Measurements from ENCODE around the gene CTF1.
A peak's percentile ranks its signal among the peaks of the same experiment; 100 is the strongest.

Gene CTF1

DNA sequence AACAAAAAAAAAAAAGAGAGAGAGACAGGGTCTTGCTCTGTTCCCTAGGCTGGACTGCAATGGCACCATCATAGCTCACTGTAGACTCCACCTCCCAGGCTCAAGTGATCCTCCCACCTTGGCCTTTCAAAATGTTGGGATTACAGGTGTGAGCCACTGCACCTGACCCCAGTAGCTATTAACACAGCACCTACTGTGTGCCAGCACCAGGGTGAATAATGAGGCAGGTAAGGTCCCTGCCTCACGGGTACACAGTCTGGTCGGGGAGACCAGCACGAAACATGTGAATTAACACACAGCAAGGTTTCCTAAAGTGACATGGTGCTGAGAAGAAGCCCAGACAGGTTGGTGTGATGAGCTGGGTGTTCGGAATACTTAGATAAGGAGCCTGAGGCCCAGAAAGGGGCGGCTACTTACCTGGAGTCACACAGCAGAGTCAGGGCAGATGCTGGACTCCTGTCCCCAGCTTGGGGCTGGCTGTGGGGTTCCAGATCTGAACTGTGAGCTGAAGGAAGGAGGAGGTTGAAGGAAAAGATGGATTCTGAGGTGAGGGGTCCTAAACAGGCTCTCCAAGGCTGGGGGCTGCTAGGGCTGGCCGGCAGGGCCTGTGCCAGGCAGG, 16.5 kb downstream of the CTF1 start:
- DNase-seq = no peak

DNA sequence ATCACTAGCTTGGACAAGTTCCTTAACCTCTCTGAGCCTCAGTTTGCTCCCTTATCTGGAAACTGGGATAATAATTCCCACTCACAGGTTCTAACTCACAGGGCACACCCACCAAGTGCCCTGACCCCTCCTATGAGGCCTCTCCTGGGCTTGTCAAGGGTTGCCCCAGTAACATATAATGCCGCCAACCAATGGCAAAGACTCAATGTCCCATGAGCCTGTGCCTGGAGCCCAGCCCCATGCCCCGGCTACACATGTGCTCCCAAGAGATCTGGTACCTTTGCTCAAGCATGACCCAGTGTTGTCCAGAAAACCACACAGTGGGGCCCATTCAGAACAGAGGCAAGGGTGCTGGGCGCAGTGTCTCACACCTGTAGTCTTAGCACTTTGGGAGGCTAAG, 18.4 kb downstream of the CTF1 start:
- no peak for DNase-seq

DNA sequence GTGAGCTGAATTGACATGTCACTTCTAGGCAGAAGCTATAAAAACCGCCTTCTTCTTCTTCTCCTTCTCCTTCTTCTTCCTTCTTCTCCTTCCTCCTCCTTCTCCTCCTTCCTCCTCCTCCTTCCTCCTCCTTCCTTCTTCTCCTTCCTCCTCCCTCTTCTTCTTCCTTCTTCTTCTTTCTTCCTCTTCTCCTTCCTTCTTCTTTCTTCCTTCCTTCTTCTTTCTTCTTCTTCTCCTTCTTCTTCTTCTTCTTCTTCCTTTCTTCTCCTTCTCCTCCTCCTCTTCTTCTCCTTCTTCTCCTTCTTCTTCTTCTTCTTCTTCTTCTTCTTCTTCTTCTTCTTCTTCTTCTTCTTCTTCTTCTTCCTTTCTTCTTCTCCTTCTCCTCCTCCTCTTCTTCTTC, 22.2 kb downstream of the CTF1 start:
- no peak for DNase-seq

DNA sequence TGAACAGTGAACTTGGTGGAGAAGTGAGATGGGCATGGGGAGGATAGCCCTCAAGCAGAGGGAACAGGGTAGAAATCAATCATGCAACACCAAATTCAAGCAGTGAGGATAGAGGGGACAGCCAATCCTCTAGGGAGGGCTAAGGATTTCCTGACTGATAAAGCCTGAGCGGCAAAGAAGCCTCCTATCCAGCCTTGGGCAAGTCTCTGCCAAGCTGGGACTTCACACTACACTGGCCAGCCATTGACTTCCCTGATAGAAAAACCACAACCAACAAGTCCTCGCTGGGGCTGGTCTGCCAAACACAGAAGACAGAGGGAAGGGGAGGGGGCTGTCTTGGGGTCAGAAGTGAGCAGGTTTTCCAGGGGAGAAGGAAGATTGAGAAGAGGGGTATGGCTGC, 24.5 kb downstream of the CTF1 start:
- DNase-seq = no peak

DNA sequence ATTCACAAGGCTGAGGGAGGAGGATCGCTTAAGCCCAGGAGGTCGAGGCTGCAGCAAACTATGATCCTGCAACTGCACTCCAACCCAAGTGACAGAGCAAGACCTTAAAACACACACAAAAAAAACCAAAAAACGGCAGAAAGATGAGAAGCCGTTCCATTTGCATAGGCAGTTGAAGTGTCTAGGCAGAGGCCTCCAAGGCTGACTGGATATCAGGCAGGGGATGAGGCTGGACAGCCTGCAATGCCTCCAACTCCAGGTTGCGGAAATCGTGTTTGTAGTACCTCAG, 25.0 kb downstream of the CTF1 start:
- no peak for DNase-seq

GRCh38 chr16:30921748-30922419, 25.5 kb downstream of the CTF1 start:
- DNase-seq = peak; percentile 89

DNA sequence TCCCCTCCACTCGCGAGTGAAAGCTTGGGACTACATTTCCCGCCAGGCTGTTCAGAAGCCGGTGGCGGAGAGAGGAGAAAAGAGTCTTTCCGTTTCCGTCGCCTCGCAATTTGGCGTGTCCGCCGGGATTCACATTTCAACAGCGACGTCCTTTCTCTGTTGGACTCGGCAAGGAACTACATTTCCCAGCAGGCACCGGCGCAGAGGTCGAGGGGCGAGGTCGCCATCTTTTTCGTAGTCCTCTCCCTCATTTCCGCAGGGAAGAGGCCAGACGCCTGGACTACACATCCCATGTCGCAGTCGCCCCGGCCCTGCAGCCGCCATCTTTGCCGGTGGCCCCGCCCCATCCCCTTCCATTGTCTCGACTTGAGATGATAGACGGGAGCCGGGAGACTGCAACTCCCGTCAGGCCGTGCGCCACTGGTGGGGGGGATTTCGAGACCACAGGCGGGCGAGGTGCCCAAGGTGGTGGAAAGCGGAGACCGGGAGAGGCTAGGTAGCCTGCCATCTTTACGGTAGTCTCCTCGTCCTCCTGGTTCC, 26.1 kb downstream of the CTF1 start:
- DNase-seq = peak; percentile 99

DNA sequence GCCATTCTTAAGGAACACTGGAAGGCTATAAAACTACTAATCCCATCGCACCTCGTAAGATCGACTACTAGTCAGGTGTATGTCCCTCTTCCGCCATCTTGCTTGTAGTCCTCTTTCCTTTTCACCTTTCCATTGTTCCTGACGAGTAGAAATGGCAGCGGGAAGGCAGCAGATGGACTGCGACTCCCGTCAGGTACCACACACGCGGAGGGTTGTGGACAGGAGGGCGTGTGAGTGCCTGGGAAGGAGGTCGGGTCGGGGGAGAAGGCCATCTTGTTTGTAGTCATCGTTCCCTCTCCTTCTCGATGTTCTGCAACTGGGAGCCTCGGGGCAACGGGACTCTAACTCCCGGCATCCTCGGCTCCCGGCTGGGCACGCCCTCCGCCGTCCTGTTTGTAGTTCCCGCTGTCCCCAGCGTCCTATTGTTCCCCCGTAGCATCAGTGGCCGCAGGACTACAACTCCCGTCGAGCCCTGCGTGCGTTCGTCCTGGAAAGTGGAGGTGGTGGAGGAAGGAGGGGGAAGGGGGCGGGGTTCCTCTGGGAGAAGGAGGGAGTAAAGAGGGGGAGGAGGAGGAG, 26.6 kb downstream of the CTF1 start:
- peak; percentile 94 for DNase-seq

DNA sequence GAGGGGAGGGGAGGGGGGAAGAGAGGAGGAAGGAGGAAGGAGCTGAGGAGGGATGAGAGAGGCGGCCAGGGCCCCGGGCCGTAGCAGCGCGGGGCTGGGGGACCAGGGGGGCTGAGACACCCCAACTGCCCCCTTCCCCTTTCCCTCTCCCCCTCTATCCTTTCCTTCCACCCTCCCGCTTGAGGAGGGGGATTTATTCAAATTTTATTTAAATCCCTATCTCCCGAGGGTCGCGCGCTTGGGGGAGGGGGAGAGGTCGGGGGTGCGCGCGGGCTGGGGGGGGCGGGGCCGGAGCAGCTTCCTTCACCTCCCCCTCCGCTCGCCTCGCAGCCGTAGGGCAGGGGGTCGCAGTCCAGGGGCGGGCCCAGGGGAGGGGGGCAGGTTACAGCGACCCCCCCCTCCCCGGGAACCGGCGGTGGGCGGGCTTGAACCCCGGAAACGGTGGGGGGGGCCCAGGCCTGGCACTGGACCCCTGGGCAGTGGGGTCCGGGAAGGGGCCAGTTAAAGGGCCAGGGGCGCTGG, 27.2 kb downstream of the CTF1 start, which contains the start of gene FBXL19:
TSS of gene FBXL19 (plus strand) at position 19 of the 522 bp plus-strand sequence. CDS start 2,183 bp downstream, outside the sequence.
- DNase-seq = peak; percentile 44

DNA sequence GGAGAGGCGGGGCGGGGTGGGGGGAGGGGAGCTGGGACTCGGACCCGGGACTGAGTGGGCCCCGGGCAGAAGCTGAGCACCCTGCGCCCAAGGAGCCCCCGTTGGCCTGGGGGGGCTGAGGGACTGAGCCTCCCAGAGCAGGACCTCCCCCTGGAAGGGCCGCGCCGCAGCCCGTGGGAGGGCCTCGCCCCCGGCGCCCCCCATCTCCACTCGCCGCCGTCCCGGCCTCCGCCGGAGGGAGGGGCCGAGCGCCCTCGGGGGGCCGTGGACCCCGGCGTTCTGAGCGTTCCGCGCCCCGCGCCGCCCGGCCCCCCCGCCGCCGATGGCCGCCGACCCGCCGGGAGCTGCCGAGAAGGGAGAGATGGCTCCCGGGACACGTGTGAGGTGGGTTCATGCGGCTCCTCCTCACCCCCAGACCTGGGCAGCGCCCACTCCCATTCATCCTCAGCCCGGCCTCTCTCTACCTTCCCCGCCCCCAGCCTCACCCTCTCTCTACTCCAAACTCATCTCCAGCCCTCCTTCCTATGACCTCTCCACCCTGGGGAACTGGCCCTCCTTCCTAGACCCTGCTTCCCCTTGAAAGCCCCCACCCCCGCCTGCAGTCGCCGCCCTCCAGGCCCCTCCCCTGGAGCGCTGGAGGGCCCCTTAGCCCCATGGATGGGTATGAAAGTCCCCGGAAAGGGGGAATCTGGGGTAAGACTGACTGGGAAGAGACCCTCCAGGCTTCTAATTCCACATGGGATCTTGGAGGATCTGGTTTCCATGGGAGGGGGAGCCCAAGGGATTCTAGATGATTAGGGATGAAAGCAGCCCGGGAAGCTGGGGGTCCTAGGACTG, 27.9 kb downstream of the CTF1 start:
- no peak for DNase-seq

GRCh38 chr16:30924913-30925631, 28.7 kb downstream of the CTF1 start:
- DNase-seq = no peak

- no peak for DNase-seq
Measured at GRCh38 chr16:30925632-30925987, 29.2 kb downstream of the CTF1 start.

- DNase-seq = no peak
Measured at GRCh38 chr16:30925995-30926811, 29.8 kb downstream of the CTF1 start.

DNA sequence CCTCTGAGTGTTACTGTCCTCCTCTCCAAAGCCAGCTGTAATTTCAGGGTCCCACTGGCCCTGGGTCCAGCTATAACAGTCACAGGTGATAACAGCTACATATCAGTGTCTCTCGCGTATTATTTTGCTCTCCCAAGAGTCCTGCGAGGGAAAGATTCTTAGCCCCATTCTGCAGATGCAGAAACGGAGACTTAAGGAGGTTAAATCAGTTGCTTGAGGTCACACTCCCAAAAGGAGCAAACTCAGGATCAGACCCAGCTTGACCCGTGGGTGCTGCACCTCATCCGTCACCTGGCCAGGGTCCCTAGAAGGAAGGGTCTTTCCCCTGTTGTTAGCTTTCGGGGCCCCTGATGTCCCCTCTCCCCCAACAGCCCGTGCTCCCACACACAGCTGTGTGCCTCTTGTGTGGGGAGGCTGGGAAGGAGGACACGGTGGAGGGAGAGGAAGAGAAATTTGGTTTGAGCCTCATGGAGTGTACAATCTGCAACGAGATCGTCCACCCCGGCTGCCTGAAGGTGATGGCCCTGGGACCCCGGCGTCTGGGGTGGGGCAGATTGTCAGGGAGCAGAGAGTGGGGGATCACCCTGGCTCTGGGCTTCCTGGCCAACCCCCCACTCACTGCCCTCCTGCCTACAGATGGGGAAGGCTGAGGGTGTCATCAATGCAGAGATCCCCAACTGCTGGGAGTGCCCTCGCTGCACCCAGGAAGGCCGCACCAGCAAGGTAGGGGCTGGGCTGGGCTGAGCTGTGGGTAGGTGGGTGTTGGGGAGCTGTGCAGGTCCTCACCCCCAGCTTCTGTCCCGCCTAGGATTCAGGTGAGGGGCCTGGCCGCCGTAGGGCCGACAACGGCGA, 30.7 kb downstream of the CTF1 start:
- no peak for DNase-seq

GRCh38 chr16:30927789-30928378, 31.5 kb downstream of the CTF1 start:
- no peak for DNase-seq

DNA sequence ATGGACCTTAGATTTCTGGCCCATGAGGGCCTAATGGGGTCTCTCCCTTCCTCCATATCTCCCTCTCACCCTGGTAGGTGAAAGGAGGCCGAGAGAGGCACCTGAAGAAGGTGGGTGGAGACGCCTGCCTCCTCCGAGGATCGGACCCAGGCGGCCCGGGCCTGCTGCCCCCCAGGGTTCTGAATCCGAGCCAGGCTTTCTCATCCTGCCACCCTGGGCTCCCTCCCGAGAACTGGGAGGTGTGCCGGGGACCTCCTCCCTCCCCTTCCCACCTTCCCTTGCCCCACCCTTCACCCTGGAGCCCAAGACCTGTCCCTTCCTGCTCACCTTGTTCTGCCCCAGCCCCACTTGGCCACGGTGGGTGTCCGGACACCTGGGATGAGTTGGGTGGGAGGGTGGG, 32.0 kb downstream of the CTF1 start:
- no peak for DNase-seq

GRCh38 chr16:30929167-30929566, 32.8 kb downstream of the CTF1 start:
- no peak for DNase-seq

- DNase-seq = no peak
Measured at GRCh38 chr16:30930160-30930571, 33.8 kb downstream of the CTF1 start.

GRCh38 chr16:30931068-30931650, 34.7 kb downstream of the CTF1 start:
- no peak for DNase-seq
